Stimulated activated CD4-positive, alpha-beta T cell treated with anti-CD3 and anti-CD28 coated beads, Interleukin-1b, Interleukin-23, amount 100 ng/mL, for 1 hour (primary cell): ENCODE results near the gene CYP24A1.

Experiments used
- DNase-seq, 2 donors: peaks; one replicate each; pipeline ENCODE4 v3.0.0-alpha.2; 2020; ENCODE audit warnings: low read depth in 2 of 2

CYP24A1 gene

DNA sequence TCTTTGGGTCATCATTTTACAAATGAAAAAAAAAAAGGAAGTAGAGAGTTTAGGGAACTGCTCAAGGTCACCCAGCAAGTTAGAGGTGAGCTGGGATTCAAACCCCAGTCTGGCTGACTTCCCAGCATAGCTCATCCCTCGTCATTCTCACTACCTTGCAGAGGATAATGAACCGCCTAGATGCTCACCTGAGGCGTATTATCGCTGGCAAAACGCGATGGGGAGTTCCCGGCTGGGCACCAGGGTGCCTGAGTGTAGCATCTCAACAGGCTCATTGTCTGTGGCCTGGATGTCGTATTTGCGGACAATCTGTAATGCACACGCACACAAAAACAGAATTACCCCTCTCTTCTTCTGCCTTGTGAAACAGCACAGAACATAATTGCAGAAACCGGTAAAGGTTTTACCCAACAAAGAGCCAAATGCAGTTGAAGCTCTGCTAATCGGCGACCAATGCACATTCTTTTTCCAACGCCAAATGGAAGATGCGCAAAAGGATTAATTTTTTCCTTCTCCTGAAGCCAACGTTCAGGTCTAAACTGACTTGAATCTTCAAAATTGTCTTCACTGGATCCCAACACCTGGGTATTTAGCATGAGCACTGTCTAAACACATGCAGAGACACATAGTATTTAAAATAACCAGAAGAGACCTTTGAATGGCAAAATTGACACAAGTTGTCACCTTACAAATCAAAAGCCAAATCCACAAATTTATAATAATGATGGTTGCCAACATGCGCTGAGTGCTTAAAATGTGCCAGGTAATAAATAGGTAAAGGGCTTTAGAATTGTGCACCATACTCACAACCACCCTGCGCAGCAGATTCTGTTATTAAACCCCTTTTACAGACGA, 16.6 kb downstream of the CYP24A1 start:
- no peak for DNase-seq

DNA sequence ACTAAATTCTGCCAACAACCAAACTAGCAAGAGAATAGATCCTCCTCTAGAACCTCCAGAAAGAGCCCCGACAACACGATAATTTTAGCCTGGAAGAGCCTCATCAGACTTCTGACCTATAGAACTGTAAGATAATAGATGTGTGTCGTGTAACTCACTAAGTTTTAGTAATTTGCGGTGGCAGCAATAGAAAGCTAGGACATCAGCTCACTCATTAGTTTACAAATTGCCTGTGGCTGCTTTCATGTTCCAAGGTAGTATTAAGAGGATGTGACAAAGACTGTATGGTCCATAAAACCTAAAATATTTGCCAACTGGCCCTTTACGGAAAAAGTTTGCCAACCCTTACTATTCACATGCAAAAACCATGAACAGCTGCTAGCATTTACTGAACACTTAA, 17.3 kb downstream of the CYP24A1 start:
- DNase-seq: no peak

DNA sequence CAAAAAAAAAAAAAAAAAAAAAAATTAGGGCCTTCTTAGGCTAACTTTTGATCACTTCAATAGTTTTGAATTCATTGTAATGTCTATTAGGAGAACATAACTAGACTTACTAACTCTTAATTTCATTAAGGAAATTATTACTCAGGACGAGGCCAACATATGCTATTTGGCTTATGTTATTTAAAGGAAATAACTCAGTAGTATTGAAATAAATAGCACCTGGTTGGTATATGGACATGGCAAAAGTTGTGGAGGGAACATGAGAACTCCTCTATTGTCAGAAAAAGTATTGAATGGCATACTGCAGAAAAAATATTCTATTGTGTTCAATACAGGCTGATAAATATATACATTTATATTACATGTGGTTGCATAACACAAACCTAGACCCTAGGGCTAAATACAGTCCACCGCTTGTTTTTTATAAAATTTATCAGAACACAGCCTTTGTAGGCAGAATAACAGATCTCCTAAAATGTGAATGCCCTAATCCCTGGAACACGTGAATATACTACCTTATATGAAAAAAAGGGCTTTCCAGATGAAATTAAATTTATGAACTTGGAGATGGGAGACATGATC, 18.0 kb downstream of the CYP24A1 start:
- DNase-seq: no peak

DNA sequence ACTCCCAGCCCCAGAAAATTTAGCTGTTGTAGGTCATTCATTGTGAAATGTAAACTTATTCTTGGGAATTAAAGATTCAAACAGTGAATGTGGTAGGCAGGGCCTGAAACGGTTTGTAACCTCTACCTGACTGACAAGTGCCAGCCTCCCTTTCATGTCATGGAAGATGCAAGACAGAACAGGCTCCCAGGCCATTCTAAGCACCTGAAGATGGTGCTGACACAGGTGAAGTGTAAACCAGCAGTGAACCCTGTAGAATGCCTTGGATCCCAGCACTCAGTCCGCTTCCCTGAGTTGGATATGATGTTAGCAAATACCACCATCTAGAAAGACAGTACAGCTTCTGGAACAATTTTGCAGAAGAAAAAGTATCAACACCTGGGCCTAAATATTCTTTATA, 19.3 kb downstream of the CYP24A1 start:
- no peak for DNase-seq

DNA sequence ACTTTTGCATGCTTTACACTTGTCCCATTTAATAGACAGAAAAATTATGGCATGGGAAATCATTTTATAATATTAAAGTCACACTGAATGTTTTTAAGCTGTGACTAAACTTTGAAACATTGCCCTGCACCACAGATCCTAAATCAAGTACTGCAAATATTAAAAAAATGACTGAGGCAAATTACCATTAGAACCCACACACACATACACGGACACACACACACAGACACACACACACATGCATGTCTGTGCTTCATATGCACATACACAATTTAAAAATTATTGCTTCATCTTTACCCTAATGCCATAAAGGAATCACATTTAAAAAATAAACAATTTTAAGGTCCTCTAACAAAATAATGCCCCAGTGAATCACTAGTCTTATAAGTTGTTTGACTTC, 19.9 kb downstream of the CYP24A1 start:
- DNase-seq: no peak

DNA sequence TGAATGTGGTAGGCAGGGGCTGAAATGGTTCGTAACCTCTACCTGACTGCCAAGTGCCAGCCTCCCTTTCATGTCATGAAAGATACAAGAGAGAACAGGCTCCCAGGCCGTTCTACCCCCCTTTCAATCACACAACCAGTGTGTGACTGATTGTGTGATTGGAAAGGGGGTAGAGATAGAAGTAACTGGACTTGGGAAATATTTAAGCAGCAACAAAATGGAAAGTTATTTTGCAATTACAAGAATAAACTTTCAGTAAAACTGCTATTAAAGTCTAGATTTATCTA, 20.8 kb downstream of the CYP24A1 start:
- no peak for DNase-seq

DNA sequence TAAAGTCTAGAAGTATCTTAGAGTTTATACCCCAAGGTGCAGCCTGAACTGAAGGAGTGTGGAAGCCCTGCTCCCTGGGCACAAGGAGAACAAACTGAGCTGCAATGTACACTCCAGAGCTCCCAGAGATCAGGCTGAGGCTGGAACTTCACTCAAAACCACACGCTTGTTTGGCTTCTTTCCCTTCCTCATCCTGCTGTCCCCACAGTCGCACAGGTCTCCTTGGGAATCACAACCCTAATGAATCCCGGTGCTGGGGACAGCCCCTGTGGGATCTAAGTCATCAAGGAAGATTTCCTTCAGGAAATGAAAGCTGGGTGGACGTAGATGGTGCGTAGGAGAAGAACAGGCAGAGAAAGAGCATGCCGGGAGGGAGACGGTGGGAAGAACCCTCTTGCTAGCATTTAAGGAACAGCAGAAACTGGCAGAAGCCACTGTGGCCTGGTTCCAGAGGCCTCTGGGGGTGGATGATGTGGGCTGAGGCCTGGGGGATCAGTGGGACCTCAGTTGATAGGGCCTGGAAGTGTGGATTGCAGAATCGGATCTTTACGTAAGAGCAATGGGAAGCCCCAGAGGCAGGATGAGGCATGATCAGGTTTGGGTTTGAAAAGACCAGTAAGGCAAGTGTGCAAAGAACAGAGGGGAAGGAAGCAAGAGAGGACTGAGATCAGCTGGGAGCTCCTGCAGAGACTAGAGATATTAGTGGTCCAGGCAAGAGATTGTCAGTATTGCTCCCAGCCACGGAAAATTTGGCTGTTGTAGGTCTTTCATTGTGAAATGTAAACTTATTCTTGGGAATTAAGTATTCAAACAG, 21.4 kb downstream of the CYP24A1 start:
- no peak for DNase-seq

DNA sequence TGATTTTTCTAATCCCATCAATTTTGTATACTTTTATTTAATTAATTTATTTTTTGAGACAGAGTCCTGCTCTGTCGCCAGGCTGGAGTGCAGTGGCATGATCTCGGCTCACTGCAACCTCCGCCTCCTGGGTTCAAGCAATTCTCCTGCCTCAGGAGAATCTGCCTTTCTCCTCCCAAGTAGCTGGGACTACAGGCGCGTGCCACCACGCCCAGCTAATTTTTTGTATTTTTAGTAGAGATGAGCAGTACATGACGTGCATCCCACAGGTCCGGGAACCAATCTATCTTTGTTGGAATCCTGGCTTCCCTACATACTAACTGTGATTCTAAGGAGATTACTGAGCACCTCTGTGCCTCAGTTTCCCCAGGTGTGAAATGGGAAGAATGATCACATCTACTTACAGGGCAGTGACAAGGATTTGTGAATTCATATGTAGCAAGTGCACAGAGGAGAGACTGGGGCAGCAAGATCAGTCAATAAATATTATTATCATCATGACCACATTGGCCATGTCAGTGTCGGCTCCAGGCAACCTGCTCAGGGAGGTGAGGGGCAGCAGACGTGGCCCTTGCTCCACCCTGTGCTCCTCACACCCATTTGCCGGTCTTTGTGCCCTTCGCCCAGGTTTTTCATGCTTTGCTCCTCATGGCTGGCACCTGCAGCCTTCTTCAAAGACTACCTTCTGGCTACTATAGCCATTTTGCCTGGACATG, 22.1 kb downstream of the CYP24A1 start:
- DNase-seq: no peak

DNA sequence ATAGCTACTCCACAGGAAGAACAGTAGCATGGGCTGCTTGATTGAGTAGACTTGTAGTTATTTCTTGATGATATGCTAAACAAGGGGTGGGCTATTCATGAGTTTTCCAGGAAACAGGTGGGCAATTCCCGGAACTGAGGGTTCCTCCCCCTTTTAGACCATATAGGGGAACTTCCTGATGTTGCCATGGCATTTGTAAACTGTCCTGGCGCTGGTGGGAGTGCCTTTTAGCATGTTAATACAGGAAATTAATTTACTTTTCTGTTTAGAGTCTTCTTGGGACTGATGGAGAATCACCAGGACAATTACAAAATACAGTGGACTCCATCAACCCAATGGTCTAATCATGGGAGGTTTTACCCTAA, 22.7 kb downstream of the CYP24A1 start:
- no peak for DNase-seq

DNA sequence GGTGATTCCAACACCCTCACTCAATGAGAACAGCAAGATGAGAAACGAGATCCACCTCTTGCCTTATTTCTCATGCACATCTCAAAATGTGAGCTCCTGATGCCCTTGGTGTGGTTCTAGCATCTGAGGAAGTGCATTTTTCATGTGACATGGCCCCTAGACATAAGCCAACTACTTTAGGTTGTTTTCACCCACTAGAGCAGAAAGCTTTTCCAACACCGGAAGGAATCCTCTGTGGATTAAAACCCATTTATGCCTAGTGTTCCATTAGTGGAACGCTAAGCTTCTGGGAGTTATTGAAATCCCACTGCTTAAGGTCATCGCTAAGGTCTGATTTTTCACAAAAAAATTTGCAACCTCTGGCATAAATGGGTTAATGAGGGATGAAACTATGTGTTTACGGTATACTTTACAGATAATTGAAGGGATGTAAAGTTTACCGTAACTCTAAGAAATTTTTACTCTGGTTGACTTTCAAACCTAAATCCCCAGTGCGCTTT, 24.0 kb downstream of the CYP24A1 start:
- no peak for DNase-seq

DNA sequence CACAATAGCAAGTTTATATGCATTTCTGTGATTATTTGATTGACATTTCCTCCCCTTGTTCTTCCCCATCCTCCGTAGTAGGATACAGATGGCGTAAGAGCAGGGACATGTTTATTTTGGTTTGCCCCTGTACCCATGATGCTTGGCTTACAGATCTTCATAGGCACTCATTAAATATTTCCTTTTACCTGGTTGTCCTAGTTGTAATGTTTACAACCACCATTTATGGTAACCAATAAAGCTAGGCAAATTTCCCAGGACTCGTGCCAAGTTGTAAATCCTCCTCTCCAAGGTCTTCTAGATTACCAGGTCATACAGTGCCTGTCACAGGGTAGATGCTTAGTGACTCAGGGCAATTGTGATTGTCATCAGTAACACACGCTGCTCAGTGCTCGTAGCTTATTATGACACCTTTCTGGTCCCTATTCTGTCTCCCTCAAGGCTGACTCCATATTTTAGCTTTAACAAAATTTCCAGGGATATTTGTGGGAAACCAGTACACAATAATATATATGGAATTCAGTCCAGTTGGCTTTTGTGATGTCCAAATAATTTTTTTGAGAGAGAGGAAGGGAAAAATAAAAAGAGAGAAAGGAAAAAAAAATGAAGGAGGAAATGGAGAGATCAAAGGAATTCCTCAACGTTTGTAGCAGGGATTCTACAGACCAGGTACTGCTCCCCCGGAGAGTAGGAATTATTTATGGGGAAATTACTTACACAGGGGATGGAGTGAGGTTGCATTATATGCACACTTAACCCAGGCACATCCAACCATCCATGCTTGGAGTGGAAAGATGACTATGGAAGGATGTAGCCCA, 24.6 kb downstream of the CYP24A1 start:
- no peak for DNase-seq

DNA sequence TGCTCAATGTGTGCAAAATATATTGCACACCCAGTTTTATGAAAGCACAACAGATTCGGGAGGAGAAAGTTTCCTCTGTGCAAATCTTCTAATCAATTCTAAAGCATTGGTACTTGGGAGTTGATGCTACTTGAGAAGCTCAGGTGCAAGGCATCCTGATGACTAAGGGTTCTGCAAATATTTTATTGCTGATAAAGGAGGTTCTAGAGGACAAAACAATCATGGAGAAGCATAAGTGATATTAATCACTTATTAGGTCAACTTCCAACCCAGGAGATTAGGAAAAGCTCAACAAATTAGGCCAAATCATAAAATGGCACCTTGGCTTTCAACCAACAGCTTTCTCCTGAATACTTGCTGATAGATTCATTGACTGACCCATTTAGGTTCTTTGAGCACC, 27.1 kb downstream of the CYP24A1 start:
- DNase-seq: no peak

DNA sequence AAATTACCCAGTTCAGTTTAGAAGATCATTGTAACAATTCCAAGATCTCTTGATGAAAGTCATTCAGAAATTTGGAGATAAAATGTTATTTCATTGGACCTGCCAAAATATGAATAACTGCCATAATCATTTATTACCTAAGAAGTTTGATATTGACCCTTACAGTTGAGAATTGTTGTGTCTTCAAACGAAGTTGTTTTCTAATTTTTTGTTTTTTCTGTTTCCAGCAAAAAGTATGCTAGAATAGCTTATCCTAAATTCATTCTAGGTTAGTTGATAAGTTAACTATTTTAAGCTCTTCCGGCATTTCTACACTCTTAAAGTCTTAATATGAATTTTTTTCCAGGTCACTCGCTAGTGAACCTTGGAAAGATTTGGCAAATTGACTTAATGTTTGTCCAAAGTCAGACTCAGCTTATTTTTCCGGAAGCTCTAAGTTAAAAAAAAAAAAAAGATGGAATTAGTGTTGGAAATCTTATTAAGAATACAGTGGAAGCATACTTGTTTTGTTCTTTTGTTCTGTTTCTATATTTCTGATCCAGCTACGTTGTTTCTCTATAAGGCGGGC, 28.9 kb downstream of the CYP24A1 start:
- DNase-seq: no peak

DNA sequence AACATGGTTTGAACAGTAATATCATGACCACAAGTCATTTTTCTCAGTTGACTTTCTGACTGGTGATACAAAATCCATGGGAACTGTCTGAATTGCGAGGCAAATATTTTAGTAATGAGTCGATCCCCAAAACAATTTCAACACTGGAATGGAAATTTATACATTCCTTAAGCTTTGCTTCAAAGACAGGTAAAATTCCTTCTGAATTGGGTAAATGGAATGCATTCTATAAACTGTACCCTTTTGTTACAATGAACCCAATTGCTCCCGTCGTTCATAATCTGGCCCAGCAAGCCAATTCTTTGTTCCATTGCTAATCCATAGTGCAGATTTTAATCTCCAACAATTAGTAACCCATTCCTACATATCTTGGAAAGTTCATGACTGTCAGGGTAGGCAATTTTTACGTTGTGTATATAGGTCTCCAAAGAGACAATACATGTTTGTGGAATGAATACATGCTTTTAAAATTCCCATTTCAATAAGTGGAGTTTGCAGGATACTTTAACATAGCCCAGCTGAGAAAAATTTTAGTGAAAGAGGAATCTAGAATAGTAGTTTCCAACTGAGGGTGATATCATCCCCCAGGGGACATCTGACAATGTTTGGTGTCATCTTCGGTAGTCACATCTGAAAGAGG, 32.7 kb downstream of the CYP24A1 start:
- DNase-seq: no peak

DNA sequence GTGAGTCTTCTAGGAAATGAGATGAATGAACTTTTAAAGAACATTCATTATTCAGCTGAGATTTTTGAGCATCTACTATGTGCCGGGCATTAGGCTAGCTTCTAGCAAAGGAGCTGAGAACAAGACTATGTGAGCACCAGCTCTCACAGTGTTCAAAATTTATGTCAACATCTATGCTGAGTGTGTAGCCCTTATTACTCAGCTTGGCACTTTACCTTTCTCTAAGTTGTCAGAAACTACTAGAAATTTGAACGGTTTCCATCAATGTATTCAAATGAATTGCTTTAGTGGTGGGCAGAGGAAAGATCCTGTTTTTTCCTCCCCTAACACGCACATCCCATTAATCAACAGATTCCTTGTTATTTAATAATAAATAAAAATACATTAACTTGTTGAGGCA, 33.3 kb downstream of the CYP24A1 start:
- no peak for DNase-seq

DNA sequence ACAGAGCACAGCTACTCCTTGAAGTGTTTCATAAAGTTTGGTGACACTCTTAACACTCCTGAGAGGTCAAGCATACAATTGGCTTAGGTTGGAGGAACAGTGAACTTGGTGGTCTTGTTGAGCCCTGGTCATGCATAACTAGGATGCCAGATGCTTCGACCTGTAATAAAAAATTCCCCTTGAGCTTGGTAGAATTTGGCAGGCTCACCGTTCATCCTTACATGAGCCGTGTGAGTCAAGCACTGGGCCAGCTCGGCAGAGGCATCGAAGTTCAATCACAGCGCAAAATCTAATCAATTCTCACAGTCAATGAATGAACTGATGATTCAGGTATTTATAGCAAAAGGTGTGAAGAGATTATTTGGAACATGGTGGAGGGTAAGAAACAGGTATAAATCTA, 33.7 kb downstream of the CYP24A1 start:
- no peak for DNase-seq

DNA sequence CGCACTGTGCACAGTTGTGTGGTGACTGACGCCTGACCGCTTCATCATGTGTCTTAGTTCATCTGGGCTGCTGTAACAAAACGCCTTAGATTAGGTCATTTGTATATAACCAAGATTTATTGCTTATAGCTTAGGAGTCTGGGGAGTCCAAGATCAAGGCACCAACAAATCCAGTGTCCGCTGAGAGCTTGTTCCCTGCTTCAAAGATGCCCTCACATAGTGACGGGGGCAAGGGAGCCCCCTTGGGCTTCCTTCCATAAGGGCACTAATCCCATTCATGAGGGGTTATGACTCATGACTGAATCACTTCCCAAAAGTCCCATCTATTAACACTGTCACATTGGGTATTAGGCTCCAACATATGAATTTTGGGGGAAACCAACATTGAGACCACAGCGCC, 34.6 kb downstream of the CYP24A1 start:
- DNase-seq: no peak

DNA sequence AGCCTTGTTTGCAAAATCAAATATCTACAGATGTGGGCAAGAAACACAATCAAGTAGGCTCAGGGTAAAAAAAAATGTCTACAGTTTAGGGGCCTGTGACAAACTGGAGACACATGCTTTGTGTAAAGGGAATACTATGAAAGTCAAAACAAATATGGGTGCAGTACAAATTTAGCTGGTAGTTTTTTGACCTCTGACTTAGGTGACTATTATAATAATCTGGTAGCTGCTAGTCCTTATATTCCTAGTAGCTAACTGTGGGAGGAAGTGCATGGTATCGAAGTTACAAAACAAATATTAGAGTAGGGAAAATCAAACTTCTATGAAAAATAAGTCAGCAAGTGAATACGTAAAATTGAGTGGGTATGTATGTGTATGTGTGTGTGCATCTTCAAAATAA, 35.4 kb downstream of the CYP24A1 start:
- no peak for DNase-seq

DNA sequence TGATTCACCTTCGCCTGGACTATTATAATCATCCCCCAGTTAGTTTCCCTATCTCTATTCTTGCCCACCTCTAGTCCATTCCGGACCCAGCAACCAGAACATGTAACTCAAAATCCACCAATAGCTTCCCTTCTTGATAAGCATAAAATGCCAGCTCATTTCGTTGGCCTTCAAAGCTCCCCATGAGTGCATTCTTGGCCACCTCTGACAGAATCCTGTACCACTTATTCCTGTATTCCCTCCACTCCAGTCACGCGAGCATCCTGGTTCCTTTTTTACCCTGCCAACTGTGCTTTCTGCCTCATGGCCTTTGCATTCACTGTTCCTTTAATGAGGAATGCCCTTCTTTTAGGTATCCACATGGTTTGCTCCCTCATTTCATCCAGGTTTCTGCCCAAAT, 36.7 kb downstream of the CYP24A1 start:
- DNase-seq: no peak

DNA sequence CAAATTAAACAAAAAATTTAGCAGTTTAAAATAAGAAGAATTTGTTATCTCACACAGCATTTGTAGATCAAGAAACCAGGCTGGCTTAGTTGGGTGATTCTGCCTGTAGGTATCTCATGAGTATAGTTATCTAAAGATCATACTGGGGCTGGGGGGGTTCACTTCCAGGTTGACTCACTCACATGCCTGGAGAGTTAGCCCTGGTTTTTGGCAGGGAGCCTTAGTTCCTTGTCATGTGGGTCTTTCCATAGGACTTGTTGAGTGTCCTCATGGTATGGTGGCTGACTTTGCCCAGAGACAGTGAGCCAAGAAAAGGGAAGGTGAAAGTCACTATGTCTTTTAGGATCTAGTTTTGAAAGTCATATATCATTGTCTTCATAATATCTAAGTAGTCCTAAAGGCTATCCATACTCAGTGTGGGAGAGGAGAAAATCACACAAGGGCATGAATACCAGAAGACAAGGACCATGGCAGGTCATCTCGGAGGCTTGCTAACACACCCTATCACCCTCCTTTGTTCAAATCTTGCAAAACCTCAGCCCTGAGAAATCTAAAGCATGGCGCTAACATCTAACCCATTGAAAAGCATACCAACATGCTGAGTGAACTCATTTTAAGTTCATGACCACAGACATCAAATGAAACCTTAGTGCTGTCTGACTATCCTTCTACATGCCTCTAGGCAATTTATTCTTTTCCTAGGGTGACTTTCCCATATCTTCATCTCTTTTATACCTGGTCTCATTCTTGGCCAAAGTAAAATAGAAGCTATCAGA, 39.2 kb downstream of the CYP24A1 start:
- no peak for DNase-seq
